Pancreas (tissue), 10 donors: ENCODE results near the gene SORL1. TPM values are rescaled to one million over a fixed set of nuclear protein-coding genes. Genes with fewer than 3 reads are reported as not detected.

Experiments
- ATAC-seq, 4 donors: fragments of 200-7000 bp; cut with Tn5 transposase; one replicate each; pipeline versions ENCODE4 v1.8.0 to v1.9.1; 2020; ENCODE audit warnings: mild to moderate bottlenecking in 4 of 4, moderate library complexity in 4 of 4
- DNase-seq, 6 donors: peaks; one replicate each; pipeline ENCODE4 v3.0.0-alpha.2; 2020
- FAIRE-seq: peaks from 2 replicates; lab custom pipeline; 2012; peaks lifted over from hg19 to GRCh38; lab: Jason Lieb, UNC
- H3K27ac ChIP-seq, 4 donors: fragments of 200-600 bp; sonication (generic); 1 replicate in 3 of 4; 2 replicates in 1 of 4; pipeline versions ENCODE4 v1.5.0 to v1.8.0; 2020
- H3K27me3 ChIP-seq, 4 donors: fragments of 200-600 bp; one replicate each; pipeline ENCODE4 v1.8.0; 2021
- H3K36me3 ChIP-seq, 3 donors: fragments of 200-600 bp; sonication (generic) in 1 of 3; one replicate each; pipeline versions ENCODE4 v1.5.0 to v1.8.0; 2020 to 2021
- H3K4me1 ChIP-seq, 3 donors: fragments of 200-600 bp; one replicate each; pipeline ENCODE4 v1.8.0; 2021
- H3K4me3 ChIP-seq, 4 donors: fragments of 200-600 bp; sonication (generic) in 2 of 4; one replicate each; pipeline versions ENCODE4 v1.5.0 to v1.8.0; 2020 to 2021
- H3K9me3 ChIP-seq, 4 donors: fragments of 200-600 bp; one replicate each; pipeline ENCODE4 v1.8.0; 2021
- CTCF ChIP-seq, 4 donors: fragments of 200-600 bp; sonication (generic) in 3 of 4; IDR thresholded peaks; one replicate each; pipeline versions ENCODE4 v1.5.0 to v1.8.0; 2021; ENCODE audit warnings: antibody characterized with exemption in 4 of 4
- WGBS, 2 donors: extraction: QIAGEN DNeasy Blood & Tissue Kit; methylation state at CpG; one replicate each; pipeline ENCODE4 v1.1.7; 2013; 5-methylcytosine and 5-hydroxymethylcytosine counted together
- intact Hi-C, 3 donors: fragments of 100-400 bp; cut with DNase I; formaldehyde crosslinking; loops; one replicate each; pipeline versions ENCODE4 v1.11.1 to v1.14.2; 2022
- polyA plus RNA-seq, 2 donors: library from polyadenylated mRNA; stranded (reverse); fragments of 200-250 nt; gene quantifications; one replicate each; pipeline ENCODE4 v1.2.3, GENCODE V29; 2013
- total RNA-seq, 6 donors: library from RNA; stranded (reverse); fragmentation: NEBNext Ultra II Directional in 4 of 6; extraction: Animal tissue kit (Norgen Biotek cat#: 25700) in 4 of 6; gene quantifications; one replicate each; pipeline versions ENCODE4 v1.2.1 to v1.2.4, GENCODE V29; 2021 to 2023
- donor health status: healthy with polysubstance abuse.
- donor health status: DM: no; HTN: no; CAD: no; lungs with moderate emphysema.
- donor health status: DM: no; HTN: no; CAD: no.
- donor health status: control.
- donor health status: control.
- donor health status: Bipolar disorder and iron deficiency.
- donor health status: DM: yes; HTN: yes; CAD: no.
- donor health status: DM: no; HTN: no; CAD: no.
- donor health status: DM: no; HTN: no; CAD: no.
- donor health status: DM: yes; HTN: yes; CAD: no.

Gene SORL1
- total and polyA plus RNA-seq, 8 donors: 2.7 to 47.5 (median 15.5) TPM

- FAIRE-seq (no peak), DNase-seq (no peak), ATAC-seq (no peak)
- TF ChIP-seq CTCF (IDR thresholded peaks at IDR 0.05): no peak
- H3K9me3 ChIP-seq: no peaks in the 10 kb centered on the region
- no peaks in the 10 kb centered on the region for H3K4me1 ChIP-seq
- H3K27ac ChIP-seq: no peak overlapping the region
- H3K36me3 ChIP-seq: no peaks in the 10 kb centered on the region
- intact Hi-C loops: no loop called here
- no peaks in the 10 kb centered on the region for H3K27me3 ChIP-seq
- H3K4me3 ChIP-seq: no peak overlapping the region
- 75 to 84% methylated on average over 4 of the region's 4 CpGs for WGBS, 2 donors
Observed at GRCh38 chr11:121581607-121582006, 129.5 kb downstream of the SORL1 start.

GRCh38 chr11:121582296-121582695, 130.2 kb downstream of the SORL1 start:
- Histone ChIP-seq H3K4me3 (no peak overlapping the region), H3K4me1 (no peaks in the 10 kb centered on the region), H3K27ac (no peak overlapping the region), H3K27me3 (no peaks in the 10 kb centered on the region), H3K9me3 (no peaks in the 10 kb centered on the region), H3K36me3 (no peaks in the 10 kb centered on the region)
- no peak for DNase-seq
- TF ChIP-seq CTCF (IDR thresholded peaks at IDR 0.05): no peak
- FAIRE-seq: no peak
- intact Hi-C loops: no loop called here
- ATAC-seq: peak in 1 of 4 donors; percentile 44
- WGBS, 2 donors: 44 to 46% methylated on average over 4 of the region's 4 CpGs

- no peak overlapping the region for H3K27ac ChIP-seq
- no peak for TF ChIP-seq CTCF (IDR thresholded peaks at IDR 0.05)
- H3K27me3 ChIP-seq: no peaks in the 10 kb centered on the region
- no peaks in the 10 kb centered on the region for H3K36me3 ChIP-seq
- FAIRE-seq (no peak), ATAC-seq (no peak), DNase-seq (no peak)
- intact Hi-C loops: no loop called here
- H3K4me1 ChIP-seq: no peaks in the 10 kb centered on the region
- 69 to 84% methylated on average over 3 of the region's 3 CpGs for WGBS, 2 donors
- H3K9me3 ChIP-seq: no peaks in the 10 kb centered on the region
- no peak overlapping the region for H3K4me3 ChIP-seq
Observed at GRCh38 chr11:121583825-121584224, 131.7 kb downstream of the SORL1 start.

GRCh38 chr11:121586750-121587149, 134.6 kb downstream of the SORL1 start:
- FAIRE-seq (no peak), DNase-seq (no peak), ATAC-seq (no peak)
- no peaks in the 10 kb centered on the region for H3K27me3 ChIP-seq
- no peak for TF ChIP-seq CTCF (IDR thresholded peaks at IDR 0.05)
- no peaks in the 10 kb centered on the region for H3K36me3 ChIP-seq
- H3K4me3 ChIP-seq: no peak overlapping the region
- H3K27ac ChIP-seq: no peak overlapping the region
- no peaks in the 10 kb centered on the region for H3K4me1 ChIP-seq
- WGBS, 2 donors: 78 to 88% methylated on average over 2 of the region's 2 CpGs
- no peaks in the 10 kb centered on the region for H3K9me3 ChIP-seq
- intact Hi-C loops: no loop called here

- Histone ChIP-seq H3K4me3 (no peak overlapping the region), H3K4me1 (no peaks in the 10 kb centered on the region), H3K36me3 (no peaks in the 10 kb centered on the region), H3K9me3 (no peaks in the 10 kb centered on the region), H3K27ac (no peak overlapping the region), H3K27me3 (no peaks in the 10 kb centered on the region)
- TF ChIP-seq CTCF (IDR thresholded peaks at IDR 0.05): no peak
- ATAC-seq (no peak), FAIRE-seq (no peak), DNase-seq (no peak)
- intact Hi-C loops: no loop called here
- 58 to 75% methylated on average over 2 of the region's 2 CpGs for WGBS, 2 donors
Observed at GRCh38 chr11:121587182-121587581, 135.1 kb downstream of the SORL1 start.
